HEK293 (cell line): ENCODE data around the gene RAB44.

Experiments
- CTCF ChIA-PET: fragments of 350-600 bp; formaldehyde crosslinking; extraction: SDS; loops from one replicate; lab custom pipeline; 2021; ENCODE audit warnings: antibody characterized with exemption; lab: Yijun Ruan, JAX
- POLR2A ChIA-PET: fragments of 300-600 bp; formaldehyde crosslinking; extraction: SDS; loops from one replicate; lab custom pipeline; 2020; ENCODE audit warnings: antibody characterized with exemption, inconsistent platforms; lab: Yijun Ruan, JAX
- H3K27ac ChIP-seq: fragments of 200-500 bp; sonication (Bioruptor generic); 2 replicates; pipeline ENCODE4 v1.5.1; 2014; ENCODE audit warnings: low read depth, low read length, control low read depth, inconsistent platforms; ENCODE audit errors: extremely low read depth
- H3K36me3 ChIP-seq, 2 experiments: fragments of 200-500 bp in 1 of 2; sonication (Bioruptor generic) in 1 of 2; 1 replicate in 1 of 2; 2 replicates in 1 of 2; pipeline ENCODE4 v1.5.1; 2014 to 2017; ENCODE audit warnings: inconsistent platforms in 2 of 2, low read length in 2 of 2; ENCODE audit not compliant: control insufficient read depth in 2 of 2, insufficient read depth in 1 of 2
- H3K4me1 ChIP-seq: fragments of 200-500 bp; sonication (Bioruptor generic); 2 replicates; pipeline ENCODE4 v1.5.1; 2014; ENCODE audit warnings: mild to moderate bottlenecking, low read length, inconsistent platforms; ENCODE audit not compliant: control insufficient read depth, insufficient read depth
- H3K4me3 ChIP-seq: 2 replicates; pipeline ENCODE4 v1.5.1; 2011; ENCODE audit warnings: low read depth, mild to moderate bottlenecking, control low read depth, low read length, moderate library complexity
- H3K9me3 ChIP-seq: fragments of 200-500 bp; sonication (Bioruptor generic); 2 replicates; pipeline ENCODE4 v1.5.1; 2014; ENCODE audit warnings: low read depth, low read length, inconsistent platforms; ENCODE audit not compliant: control insufficient read depth, insufficient read depth
- CTCF ChIP-seq: fragments of 450-650 bp; formaldehyde crosslinking; IDR thresholded peaks from 2 replicates; pipeline ENCODE4 v1.5.1; 2016; ENCODE audit warnings: missing biosample characterization, missing genetic modification characterization
- IKZF3 ChIP-seq: fragments of 450-650 bp; IDR thresholded peaks from 2 replicates; pipeline ENCODE4 v1.5.0; 2018; ENCODE audit warnings: missing biosample characterization, mild to moderate bottlenecking, missing genetic modification characterization, moderate library complexity
- KLF1 ChIP-seq: fragments of 450-650 bp; formaldehyde crosslinking; IDR thresholded peaks from 2 replicates; pipeline ENCODE4 v1.5.1; 2016; ENCODE audit warnings: missing biosample characterization, missing genetic modification characterization
- KLF10 ChIP-seq: fragments of 450-650 bp; IDR thresholded peaks from 2 replicates; pipeline ENCODE4 v1.5.1; 2018; ENCODE audit warnings: missing biosample characterization, mild to moderate bottlenecking, missing genetic modification characterization
- KLF8 ChIP-seq: fragments of 450-650 bp; formaldehyde crosslinking; IDR thresholded peaks from 2 replicates; pipeline ENCODE4 v1.5.1; 2016; ENCODE audit warnings: missing biosample characterization, missing genetic modification characterization
- REPIN1 ChIP-seq: fragments of 450-650 bp; formaldehyde crosslinking; IDR thresholded peaks from 2 replicates; pipeline ENCODE4 v1.5.1; 2017; ENCODE audit warnings: missing biosample characterization, missing genetic modification characterization, low read depth
- SP3 ChIP-seq: fragments of 450-650 bp; formaldehyde crosslinking; IDR thresholded peaks from 2 replicates; pipeline ENCODE4 v1.5.1; 2016; ENCODE audit warnings: missing biosample characterization, missing genetic modification characterization
- TCF7L2 ChIP-seq: IDR thresholded peaks from 2 replicates; pipeline ENCODE4 v1.6.1; 2011; ENCODE audit warnings: low read depth, mild to moderate bottlenecking, inconsistent platforms, low read length, moderate library complexity, borderline replicate concordance
- ZBTB48 ChIP-seq: fragments of 450-650 bp; formaldehyde crosslinking; IDR thresholded peaks from 2 replicates; pipeline ENCODE4 v1.5.1; 2016; ENCODE audit warnings: missing biosample characterization, missing genetic modification characterization
- ZFP3 ChIP-seq: fragments of 450-650 bp; formaldehyde crosslinking; IDR thresholded peaks from 2 replicates; pipeline ENCODE4 v1.5.1; 2016; ENCODE audit warnings: low read depth, missing biosample characterization, missing genetic modification characterization
- ZIC2 ChIP-seq: fragments of 450-650 bp; formaldehyde crosslinking; IDR thresholded peaks from 2 replicates; pipeline ENCODE4 v1.5.1; 2016; ENCODE audit warnings: missing biosample characterization, missing genetic modification characterization
- ZNF211 ChIP-seq: fragments of 450-650 bp; formaldehyde crosslinking; IDR thresholded peaks from 2 replicates; pipeline ENCODE4 v1.5.1; 2016; ENCODE audit warnings: low read depth, missing biosample characterization, missing genetic modification characterization
- ZNF23 ChIP-seq: fragments of 450-650 bp; formaldehyde crosslinking; IDR thresholded peaks from 2 replicates; pipeline ENCODE4 v1.5.1; 2016; ENCODE audit warnings: missing biosample characterization, missing genetic modification characterization, borderline replicate concordance
- ZNF341 ChIP-seq: fragments of 450-650 bp; formaldehyde crosslinking; IDR thresholded peaks from 2 replicates; pipeline ENCODE4; 2016; ENCODE audit warnings: low read depth, missing biosample characterization, missing genetic modification characterization
- ZNF426 ChIP-seq: fragments of 450-650 bp; formaldehyde crosslinking; IDR thresholded peaks from 2 replicates; pipeline ENCODE4 v1.5.1; 2017; ENCODE audit warnings: missing biosample characterization, missing genetic modification characterization, mild to moderate bottlenecking, inconsistent platforms, moderate library complexity
- ZNF473 ChIP-seq: fragments of 450-650 bp; formaldehyde crosslinking; IDR thresholded peaks from 2 replicates; pipeline ENCODE4 v1.5.1; 2017; ENCODE audit warnings: missing biosample characterization, missing genetic modification characterization
- ZNF514 ChIP-seq: fragments of 450-650 bp; formaldehyde crosslinking; IDR thresholded peaks from 2 replicates; pipeline ENCODE4 v1.5.1; 2016; ENCODE audit warnings: missing biosample characterization, missing genetic modification characterization
- ZNF548 ChIP-seq: fragments of 450-650 bp; formaldehyde crosslinking; IDR thresholded peaks from 2 replicates; pipeline ENCODE4 v1.5.1; 2016; ENCODE audit warnings: missing biosample characterization, missing genetic modification characterization
- ZNF558 ChIP-seq: fragments of 450-650 bp; formaldehyde crosslinking; IDR thresholded peaks from 2 replicates; pipeline ENCODE4 v1.5.1; 2016; ENCODE audit warnings: missing biosample characterization, missing genetic modification characterization
- ZNF626 ChIP-seq: fragments of 450-650 bp; sonication (Bioruptor Pico); formaldehyde crosslinking; IDR thresholded peaks from 2 replicates; pipeline ENCODE4 v1.5.1; 2018; ENCODE audit warnings: missing biosample characterization, missing genetic modification characterization, inconsistent platforms
- ZNF629 ChIP-seq: fragments of 450-650 bp; formaldehyde crosslinking; IDR thresholded peaks from 2 replicates; pipeline ENCODE4 v1.5.1; 2017; ENCODE audit warnings: missing biosample characterization, missing genetic modification characterization
- ZNF639 ChIP-seq: fragments of 450-650 bp; formaldehyde crosslinking; IDR thresholded peaks from 2 replicates; pipeline ENCODE4 v1.5.1; 2016; ENCODE audit warnings: missing biosample characterization, missing genetic modification characterization
- ZNF660 ChIP-seq: fragments of 450-650 bp; IDR thresholded peaks from 2 replicates; pipeline ENCODE4 v1.5.1; 2018; ENCODE audit warnings: missing biosample characterization, mild to moderate bottlenecking, missing genetic modification characterization
- ZNF776 ChIP-seq: fragments of 450-650 bp; formaldehyde crosslinking; IDR thresholded peaks from 2 replicates; pipeline ENCODE4 v1.5.0; 2017; ENCODE audit warnings: missing biosample characterization, missing genetic modification characterization, borderline replicate concordance
- ZNF843 ChIP-seq: fragments of 450-650 bp; formaldehyde crosslinking; IDR thresholded peaks from 2 replicates; pipeline ENCODE4 v1.5.1; 2016; ENCODE audit warnings: missing biosample characterization, missing genetic modification characterization
- ZSCAN23 ChIP-seq: fragments of 450-650 bp; formaldehyde crosslinking; IDR thresholded peaks from 2 replicates; pipeline ENCODE4 v1.5.1; 2016; ENCODE audit warnings: missing biosample characterization, missing genetic modification characterization
- TF ChIP-seq, protein P1 (sequence below): fragments of 450-650 bp; formaldehyde crosslinking; IDR thresholded peaks from 2 replicates; pipeline ENCODE4 v1.5.1; 2017; ENCODE audit warnings: missing biosample characterization, missing genetic modification characterization
- TF ChIP-seq, protein P2 (sequence below): fragments of 450-650 bp; formaldehyde crosslinking; IDR thresholded peaks from 2 replicates; pipeline ENCODE4 v1.5.1; 2016; ENCODE audit warnings: missing biosample characterization, missing genetic modification characterization
- TF ChIP-seq, protein P3 (sequence below): fragments of 450-650 bp; formaldehyde crosslinking; IDR thresholded peaks from 2 replicates; pipeline ENCODE4 v1.5.1; 2016; ENCODE audit warnings: missing biosample characterization, missing genetic modification characterization

The RAB44 gene

GRCh38 chr6:36695414-36695813 lies 2.2 kb upstream of the RAB44 start:
- ChIA-PET CTCF (interaction anchor here (0.6 to 1.3 kb wide), 6 partner anchors 55 to 1015 kb away, joined by 3 to 4 read pairs (median 3); no protein-coding TSS in a partner anchor), POLR2A (interaction anchor here (1.3 kb wide), 1 partner anchor 17 kb away, joined by 3 read pairs; the partner anchor contains the start of gene CDKN1A)
- Histone ChIP-seq H3K36me3 (no peaks in the 10 kb centered on the region), H3K4me1 (no peaks in the 10 kb centered on the region), H3K27ac (no peak overlapping the region), H3K9me3 (no peaks in the 10 kb centered on the region), H3K4me3 (no peak overlapping the region)
- TF ChIP-seq ZNF639 (tag by site-specific recombination) = no peak
- TF ChIP-seq, protein P1, sequence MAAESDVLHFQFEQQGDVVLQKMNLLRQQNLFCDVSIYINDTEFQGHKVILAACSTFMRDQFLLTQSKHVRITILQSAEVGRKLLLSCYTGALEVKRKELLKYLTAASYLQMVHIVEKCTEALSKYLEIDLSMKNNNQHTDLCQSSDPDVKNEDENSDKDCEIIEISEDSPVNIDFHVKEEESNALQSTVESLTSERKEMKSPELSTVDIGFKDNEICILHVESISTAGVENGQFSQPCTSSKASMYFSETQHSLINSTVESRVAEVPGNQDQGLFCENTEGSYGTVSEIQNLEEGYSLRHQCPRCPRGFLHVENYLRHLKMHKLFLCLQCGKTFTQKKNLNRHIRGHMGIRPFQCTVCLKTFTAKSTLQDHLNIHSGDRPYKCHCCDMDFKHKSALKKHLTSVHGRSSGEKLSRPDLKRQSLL = no peak
- TF ChIP-seq ZNF23 = no peak
- TF ChIP-seq KLF1 (tag by site-specific recombination) = no peak
- TF ChIP-seq, protein P2, sequence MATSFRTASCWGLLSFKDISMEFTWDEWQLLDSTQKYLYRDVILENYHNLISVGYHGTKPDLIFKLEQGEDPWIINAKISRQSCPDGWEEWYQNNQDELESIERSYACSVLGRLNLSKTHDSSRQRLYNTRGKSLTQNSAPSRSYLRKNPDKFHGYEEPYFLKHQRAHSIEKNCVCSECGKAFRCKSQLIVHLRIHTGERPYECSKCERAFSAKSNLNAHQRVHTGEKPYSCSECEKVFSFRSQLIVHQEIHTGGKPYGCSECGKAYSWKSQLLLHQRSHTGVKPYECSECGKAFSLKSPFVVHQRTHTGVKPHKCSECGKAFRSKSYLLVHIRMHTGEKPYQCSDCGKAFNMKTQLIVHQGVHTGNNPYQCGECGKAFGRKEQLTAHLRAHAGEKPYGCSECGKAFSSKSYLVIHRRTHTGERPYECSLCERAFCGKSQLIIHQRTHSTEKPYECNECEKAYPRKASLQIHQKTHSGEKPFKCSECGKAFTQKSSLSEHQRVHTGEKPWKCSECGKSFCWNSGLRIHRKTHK (tag by site-specific recombination) = no peak
- TF ChIP-seq IKZF3 = no peak
- no peak for TF ChIP-seq ZBTB48 (tag by site-specific recombination)
- TF ChIP-seq, protein P3, sequence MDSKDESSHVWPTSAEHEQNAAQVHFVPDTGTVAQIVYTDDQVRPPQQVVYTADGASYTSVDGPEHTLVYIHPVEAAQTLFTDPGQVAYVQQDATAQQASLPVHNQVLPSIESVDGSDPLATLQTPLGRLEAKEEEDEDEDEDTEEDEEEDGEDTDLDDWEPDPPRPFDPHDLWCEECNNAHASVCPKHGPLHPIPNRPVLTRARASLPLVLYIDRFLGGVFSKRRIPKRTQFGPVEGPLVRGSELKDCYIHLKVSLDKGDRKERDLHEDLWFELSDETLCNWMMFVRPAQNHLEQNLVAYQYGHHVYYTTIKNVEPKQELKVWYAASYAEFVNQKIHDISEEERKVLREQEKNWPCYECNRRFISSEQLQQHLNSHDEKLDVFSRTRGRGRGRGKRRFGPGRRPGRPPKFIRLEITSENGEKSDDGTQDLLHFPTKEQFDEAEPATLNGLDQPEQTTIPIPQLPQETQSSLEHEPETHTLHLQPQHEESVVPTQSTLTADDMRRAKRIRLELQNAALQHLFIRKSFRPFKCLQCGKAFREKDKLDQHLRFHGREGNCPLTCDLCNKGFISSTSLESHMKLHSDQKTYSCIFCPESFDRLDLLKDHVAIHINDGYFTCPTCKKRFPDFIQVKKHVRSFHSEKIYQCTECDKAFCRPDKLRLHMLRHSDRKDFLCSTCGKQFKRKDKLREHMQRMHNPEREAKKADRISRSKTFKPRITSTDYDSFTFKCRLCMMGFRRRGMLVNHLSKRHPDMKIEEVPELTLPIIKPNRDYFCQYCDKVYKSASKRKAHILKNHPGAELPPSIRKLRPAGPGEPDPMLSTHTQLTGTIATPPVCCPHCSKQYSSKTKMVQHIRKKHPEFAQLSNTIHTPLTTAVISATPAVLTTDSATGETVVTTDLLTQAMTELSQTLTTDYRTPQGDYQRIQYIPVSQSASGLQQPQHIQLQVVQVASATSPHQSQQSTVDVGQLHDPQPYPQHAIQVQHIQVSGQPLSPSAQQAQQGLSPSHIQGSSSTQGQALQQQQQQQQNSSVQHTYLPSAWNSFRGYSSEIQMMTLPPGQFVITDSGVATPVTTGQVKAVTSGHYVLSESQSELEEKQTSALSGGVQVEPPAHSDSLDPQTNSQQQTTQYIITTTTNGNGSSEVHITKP (tag by site-specific recombination) = no peak
- TF ChIP-seq SP3 (tag by site-specific recombination) = no peak
- TF ChIP-seq ZNF514 = no peak
- no peak for TF ChIP-seq ZSCAN23 (tag by site-specific recombination)
- no peak for TF ChIP-seq KLF8 (tag by site-specific recombination)
- TF ChIP-seq REPIN1 = no peak
- TF ChIP-seq ZFP3 = no peak
- no peak for TF ChIP-seq ZNF548

DNA sequence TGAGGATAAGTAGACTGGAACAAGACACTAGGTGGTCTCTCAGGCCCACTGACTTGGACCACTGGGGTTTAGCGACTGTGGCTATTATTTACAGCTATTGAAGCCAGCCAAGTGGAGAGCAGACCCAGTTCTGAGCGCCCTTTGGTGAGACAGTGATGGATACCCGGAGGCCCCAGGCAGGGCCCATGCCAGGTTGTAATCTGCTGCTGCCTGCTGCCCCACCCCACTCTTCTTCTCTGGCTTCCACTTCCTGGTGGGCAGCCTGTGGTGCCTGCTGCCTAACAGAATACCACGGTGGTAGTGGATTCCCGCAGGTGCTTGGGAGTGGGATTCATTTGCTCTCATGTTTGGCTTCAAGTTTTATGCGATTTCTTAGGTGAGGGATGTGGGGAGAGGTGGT lies 570 bp downstream of the RAB44 start:
- Histone ChIP-seq H3K27ac (no peak overlapping the region), H3K9me3 (no peaks in the 10 kb centered on the region), H3K4me1 (no peaks in the 10 kb centered on the region), H3K4me3 (no peak overlapping the region), H3K36me3 (no peaks in the 10 kb centered on the region)
- POLR2A ChIA-PET = no interaction called here
- CTCF ChIA-PET = no interaction called here
- TF ChIP-seq ZNF341 (tag by site-specific recombination) (no peak), ZNF626 (no peak), ZNF211 (tag by site-specific recombination) (no peak), ZNF776 (tag by site-specific recombination) (no peak), KLF10 (tag by site-specific recombination) (no peak), ZNF843 (tag by site-specific recombination) (no peak), TCF7L2 (no peak), ZNF514 (no peak), ZNF660 (tag by site-specific recombination) (no peak), ZNF426 (no peak), ZSCAN23 (tag by site-specific recombination) (no peak), ZNF473 (tag by site-specific recombination) (no peak), CTCF (tag by site-specific recombination) (no peak), ZNF558 (tag by site-specific recombination) (no peak), KLF8 (tag by site-specific recombination) (no peak), ZNF629 (tag by site-specific recombination) (no peak), ZIC2 (no peak)
